Ecto neural progenitor cell (in vitro differentiated cells): ENCODE measurements around the gene ALS2CL.
"Not testable (repeated sequence)": the region's sequence is repeated elsewhere in the genome, so short reads cannot be mapped to it uniquely, and the experiment has no call there.

ENCODE experiments used
- DNase-seq: peaks from one replicate; pipeline ENCODE4 v3.0.0-alpha.2; 2018; ENCODE audit warnings: low spot score

Gene ALS2CL

DNA sequence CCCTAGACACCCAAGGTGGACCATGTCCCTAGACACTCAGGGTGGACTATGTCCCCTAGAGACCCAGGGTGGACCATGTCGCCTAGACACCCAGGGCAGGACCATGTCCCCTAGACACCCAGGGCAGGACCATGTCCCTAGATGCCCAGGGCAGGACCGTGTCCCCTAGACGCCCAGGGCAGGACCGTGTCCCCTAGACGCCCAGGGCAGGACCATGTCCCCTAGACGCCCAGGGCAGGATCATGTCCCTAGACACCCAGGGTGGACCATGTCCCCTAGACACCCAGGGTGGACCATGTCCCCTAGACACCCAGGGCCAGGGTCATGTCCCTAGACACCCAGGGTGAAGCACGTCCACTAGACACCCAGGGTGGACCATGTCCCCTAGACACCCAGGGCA lies 10.9 kb upstream of the ALS2CL start:
- not testable (repeated sequence) for DNase-seq

DNA sequence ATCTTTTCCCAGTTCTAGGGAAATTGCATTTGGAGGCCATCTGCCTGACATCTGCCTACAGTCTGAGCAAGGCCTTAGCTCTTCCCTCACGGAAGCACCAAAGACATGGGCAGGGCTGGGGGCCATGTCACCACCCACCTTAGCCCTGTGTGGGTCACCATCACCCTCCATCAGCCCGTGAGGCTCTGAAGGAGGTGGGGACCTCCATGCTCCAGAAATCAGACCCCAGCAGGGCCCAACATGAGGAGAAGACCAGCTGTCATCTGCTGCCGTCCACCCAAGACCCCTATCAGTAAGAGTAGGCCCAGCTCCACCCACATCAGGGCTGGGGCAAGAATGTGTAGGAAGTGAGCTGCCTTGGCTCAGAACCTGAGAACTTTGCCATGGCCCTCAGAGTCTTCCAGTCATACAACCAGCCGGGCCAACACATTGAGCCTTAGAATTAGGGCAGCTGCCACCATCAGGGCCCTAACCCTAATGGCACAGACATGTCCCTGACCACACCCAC lies 9.6 kb upstream of the ALS2CL start:
- no peak for DNase-seq

DNA sequence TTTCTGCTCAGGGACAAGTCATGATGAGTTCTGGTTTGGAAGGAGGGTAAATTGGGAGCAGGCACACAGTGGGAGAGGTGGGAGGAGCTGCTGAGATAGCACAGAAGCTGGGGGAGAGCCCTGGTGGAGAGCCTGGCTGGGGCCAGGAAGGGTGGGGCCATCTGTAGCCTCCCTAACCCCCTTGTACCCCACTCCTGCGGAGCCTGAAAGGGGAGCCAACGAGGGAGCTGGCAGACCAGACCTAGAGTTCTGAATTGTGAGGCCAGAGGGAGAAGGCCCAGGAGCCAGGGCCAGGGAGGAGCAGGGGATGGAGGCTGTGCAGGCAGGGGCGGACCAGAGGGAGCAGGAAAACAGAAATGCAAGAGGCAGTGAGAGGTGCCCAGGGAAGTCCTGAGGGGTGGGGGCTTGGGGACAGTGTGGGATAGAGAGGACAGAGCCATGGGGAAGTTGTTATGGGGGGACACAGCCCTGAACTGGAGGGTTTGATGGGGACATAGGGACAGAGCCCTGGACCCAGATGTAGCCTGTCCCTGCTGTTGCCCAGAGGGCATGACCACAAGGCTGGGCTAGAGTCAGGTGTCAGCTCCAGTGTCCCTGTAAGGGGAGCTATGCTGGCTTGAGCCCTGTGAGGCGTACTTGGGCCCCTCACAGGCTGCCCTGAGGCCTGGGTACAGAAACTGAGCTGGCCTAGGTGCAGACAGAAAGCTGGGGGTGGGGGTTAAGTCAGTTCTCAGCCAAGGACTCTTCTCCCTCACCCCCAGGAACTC lies 8.9 kb upstream of the ALS2CL start:
- no peak for DNase-seq

DNA sequence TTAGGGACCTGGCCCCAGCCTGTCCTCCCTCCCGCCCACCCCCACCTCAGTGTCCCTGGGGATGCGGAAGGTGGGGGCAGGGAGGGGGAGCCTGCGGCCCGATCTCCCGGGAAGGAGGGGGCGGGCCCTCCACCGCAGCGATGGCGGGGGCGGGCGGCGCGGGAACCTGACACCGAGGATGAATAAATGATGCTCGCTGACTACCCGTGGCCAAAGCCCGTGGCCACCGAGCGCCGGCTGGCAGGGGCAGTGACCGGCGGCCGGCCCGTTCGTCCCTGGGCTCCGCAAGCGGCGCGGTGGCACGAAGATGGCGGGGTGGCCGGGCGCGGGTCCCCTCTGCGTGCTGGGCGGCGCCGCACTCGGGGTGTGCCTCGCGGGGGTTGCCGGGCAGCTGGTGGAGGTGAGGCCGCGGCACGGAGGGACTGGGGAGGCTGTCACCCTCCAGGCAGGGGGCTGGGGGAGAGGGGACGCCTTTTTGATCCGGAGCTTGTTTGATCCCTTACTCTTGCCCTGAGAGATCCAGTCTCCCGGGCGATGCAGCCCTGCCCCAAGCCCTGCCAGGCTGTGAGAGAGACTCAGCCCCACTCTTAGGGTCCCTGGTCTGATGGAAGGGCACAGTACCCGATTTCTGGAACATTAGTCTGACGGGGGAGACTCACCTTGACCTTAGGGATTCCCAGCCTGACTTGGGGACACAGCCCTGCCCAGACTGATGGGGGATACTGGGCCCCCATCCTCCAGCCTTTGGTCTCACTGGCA lies 7.9 kb upstream of the ALS2CL start, which contains the start of gene TMIE:
Gene TMIE, plus strand, starts transcription at position 212 of the 759 bp plus-strand sequence. Its CDS starts 96 bp downstream, at position 308.
- peak; percentile 62 for DNase-seq

DNA sequence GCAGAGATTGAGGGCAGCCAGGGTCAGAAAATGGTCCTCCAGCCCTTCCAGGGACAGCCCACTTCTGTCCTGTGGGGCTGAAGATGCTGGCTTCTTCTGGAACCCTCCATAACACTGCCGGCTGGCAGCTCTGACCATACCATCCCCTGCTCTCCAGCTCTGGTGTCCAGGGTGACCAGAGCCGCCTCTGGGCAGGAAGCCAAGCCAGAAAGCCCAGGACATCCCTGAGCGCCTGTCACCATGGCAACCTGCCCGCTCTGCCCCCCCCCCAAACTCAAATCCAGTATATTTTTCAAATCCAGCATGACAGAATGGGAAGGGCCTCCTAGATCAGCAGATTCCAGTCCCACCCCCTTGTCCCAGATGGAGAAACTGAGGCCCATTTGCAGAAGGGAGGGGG lies 7.3 kb upstream of the ALS2CL start:
- DNase-seq, result no peak

DNA sequence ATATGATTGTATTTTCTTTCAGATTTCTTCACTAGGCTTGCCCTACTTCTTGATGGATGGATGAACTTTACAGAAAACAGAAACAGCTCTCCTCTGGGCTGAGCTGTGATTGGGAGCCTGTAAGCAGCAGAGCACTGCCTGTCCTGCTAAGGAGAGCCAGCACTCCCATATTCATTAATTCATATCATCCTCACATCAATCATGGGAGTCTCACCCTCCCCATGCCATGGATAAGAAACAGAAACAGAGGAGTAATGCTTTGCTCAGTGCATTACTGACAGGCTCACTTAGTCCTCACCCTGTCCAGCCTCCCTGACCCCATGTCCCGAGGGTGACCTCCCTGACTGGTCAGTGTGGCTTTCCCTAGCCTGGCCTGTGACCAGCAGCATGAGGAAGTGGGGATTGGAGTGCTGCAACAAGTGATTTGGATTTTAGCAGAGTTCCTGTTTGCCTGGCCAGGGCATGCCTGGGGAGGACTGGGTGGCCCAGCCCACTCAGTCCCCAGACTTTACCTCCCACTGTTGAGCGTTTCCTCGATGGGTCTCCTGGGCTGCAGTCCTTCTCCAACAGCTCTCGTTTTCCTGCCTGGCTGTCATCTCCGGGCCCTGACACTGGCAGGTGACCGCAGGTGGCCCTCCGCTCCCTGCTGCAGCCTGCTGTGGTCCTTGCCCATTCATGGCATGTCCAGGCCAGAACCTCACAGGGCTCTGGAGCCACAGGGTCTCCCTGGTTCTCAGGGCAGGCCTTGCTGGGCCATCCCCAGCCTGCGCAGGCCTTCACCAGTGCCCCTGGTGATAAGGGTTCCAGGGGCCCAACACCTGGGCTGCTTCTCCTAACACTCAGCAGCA lies 6.4 kb upstream of the ALS2CL start:
- no peak for DNase-seq

DNA sequence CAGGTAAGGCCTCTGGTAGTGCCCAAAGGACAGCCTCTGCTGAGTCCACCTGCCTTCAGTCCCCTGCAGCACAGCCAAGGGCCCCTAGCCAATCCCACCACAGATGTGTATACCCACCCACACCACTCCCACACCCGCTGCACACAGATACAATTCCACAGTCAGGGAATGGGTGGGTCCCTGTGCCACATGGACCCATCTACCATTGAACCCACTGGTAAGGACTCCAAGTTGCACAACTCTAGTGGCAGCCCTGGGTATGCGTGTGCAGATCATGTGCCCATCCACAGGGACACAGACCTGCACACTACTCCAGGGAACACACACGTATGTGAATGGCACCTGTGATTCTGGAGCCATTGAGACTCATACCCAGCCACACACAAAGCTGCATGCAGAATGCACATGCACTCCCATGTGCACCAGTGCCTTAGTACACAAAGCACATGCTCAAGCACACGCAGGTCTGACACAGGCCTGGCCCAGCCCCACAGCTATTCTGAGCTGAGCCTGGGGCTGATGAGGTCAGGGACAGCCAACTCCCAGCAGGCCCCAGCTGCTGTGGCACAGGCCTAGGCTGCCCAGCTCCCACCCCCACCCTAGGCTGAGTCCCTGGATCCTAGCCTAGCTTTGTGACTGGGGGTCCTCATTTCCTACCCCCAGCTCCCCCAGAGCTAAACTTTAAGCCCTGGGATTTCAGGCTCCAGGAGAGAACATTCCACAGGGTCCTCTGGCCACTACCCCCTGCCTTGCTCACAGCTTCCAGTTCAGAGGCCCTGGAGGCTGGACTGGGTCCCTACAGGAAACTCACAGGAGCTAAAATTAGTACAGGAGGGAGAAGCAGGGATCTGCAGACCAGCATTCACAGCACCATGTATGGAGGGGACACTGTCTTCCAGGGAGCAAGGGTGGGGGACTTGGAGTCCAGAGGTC lies 2.7 kb upstream of the ALS2CL start:
- no peak for DNase-seq

DNA sequence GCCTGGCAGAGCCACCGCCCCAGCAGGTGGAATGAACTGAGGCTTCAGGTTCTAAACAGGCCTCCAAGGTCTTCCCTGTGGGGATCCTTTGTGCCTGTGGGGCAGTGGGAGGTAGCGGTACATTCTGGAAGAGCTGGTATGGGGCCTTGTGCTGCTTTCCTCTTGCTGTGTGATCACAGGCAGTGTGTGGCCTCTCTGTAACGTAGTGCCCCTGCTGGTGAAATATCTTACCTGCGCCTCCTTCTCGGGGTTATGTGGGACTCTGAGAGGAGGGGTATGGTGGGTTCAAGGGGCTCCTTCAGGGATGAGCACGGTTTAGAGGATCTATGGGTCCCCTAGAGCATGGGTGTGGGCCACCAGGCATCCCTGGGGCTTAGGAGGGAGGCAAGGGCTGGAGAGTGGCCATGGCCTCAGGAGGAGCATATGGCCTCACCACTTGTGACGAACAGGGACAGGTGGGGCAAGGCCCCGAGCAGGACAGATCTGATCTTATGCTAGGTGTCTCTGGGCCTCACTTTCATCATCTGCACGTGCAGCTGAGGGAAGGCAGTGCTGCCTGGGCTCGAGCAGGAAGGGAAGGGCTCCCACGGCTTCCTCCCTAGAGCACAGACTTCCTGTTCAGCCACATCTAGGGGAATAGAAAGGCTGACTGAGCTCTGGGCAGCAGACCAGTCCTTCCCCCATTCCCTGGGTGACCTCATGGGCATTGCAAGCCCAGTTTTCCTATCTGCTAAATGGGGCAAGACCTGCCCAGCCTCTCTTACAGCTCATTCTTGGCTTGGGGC lies 1.9 kb upstream of the ALS2CL start:
- DNase-seq, result peak; percentile 69

DNA sequence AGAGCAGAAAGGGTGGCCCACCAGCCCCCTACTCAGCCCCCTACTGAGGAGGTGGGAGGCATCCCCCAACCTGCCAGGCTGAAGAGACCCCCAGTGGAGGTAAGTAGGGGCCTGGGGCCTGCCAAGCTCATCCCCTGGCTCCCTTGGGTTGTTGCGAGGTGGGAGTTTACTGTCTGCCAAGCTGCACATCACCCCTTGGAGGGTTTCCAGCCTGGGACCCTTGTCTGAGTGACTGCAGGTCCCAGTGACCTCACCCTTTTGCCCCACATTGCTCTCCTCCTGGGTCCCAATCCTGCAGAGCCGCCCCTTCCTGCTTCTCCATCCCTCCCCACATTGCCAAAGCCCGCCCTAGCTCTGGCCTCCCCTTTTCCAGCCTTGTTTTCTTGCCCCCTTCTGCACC lies 1.0 kb upstream of the ALS2CL start:
- no peak for DNase-seq

DNA sequence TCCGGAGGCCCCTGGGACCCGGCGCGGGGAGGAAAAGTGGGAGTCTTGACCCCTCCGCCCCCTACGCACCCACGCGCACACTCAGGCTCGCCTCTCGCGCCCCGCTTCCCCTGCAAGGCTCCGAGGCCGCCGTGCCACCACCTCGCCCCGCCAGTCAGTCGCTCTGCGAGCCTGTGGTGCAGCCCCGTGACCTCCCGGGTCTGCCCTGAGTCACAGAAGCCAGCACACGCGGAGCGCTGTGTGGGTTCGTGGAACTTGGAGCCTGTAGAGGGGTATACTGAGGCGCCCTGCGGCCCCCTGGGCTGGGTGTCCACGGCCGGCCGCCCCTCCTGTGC lies 380 bp upstream of the ALS2CL start:
- DNase-seq, result no peak

DNA sequence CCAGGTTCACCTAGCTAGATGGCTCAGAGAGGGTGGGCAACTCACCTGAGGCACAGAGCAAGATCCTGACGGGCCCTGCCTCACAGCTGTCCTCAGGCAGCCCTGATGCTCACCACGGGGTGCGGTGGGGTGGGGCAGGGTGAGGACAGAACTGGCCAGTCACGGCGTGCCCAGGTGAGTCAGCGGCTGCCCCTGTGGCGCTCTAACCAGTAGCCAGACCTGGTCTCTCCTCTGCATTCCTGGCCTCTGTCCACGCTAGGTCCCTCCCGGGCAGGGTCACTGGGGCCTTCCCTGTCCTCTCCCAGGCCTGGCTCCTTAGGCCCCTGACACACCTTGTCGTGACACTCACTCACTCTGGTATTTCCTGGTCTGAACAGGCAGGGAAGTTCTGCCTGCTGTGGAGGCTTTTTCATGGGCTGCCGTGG lies 901 bp downstream of the ALS2CL start:
- DNase-seq, result no peak

DNA sequence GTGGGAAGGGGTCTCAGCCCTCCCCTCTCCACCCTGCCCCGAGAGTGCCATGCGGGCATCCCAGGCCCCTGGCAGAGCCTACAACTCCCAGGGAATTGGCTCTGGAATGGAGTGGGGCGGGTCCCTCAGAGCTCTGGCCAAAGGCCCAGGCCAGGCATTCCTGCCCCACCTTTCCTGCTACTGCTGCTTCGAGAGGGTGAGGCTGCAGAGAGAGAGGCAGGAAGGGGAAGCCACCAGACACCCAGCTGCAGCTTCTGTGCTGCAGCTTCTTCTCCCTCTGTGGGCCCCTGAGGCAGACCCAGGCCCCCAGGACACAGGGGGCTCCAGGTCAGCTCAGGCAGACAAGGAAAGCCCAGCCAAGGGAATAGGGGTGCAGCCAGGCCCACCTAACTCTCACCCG lies 2.7 kb downstream of the ALS2CL start:
- DNase-seq, result no peak

DNA sequence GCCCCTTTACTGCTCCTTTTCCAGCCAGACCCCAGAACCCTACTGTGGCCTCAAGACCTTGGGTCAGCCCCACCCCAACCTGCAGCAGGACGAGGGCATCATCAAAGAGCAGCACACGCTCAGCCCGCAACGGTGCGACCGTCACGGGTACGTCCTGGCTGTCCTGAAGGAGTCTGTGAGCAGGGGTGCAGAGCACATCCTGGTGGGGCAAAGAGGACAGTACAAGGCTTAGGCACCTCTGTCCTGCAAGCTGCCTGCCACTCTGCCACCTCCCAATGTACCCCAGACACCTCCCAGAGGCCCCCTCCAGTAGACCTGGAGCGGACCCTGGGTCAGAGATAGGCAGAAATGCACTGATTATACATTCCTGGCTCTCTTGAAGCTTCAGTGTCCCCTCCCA lies 8.0 kb downstream of the ALS2CL start:
- DNase-seq, result no peak

DNA sequence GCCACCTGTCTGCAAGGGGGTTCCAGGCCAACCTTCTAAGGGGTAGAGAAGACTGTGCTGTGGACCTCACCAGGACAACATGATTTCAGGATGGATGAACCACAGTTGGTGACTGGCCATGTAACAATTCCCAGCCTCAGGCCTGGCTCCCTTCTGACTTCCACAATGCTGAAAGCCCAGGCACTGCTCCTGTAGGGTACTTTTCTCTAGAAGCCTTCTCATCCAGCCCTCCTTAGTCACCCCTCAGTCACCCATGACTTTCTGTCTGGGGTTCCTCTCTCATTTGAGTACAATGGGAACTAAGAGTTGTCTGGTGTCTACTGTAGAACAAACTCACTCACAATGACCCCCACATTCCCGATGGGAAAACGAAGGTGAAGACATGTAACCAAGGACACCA lies 8.6 kb downstream of the ALS2CL start:
- no peak for DNase-seq

DNA sequence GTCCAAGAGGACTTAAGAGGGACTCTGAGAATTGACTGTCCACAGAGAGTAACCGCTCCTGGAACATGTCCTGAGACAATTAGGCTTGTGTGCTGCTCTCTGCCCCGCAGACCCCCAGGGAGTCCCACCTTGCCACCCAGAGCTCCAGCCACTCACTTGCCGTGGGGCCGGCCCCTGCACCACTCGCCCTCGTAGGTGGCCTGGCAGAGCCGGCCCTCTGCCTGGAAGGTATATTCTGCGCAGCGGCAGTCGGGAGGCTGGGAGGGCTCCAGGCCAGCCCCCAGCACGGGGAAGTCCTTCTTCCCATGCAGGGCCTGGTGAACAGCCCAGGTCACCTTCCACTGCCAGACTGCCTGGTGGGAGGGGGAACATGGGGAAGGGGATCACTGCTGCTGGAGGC lies 10.5 kb downstream of the ALS2CL start:
- DNase-seq, result no peak

DNA sequence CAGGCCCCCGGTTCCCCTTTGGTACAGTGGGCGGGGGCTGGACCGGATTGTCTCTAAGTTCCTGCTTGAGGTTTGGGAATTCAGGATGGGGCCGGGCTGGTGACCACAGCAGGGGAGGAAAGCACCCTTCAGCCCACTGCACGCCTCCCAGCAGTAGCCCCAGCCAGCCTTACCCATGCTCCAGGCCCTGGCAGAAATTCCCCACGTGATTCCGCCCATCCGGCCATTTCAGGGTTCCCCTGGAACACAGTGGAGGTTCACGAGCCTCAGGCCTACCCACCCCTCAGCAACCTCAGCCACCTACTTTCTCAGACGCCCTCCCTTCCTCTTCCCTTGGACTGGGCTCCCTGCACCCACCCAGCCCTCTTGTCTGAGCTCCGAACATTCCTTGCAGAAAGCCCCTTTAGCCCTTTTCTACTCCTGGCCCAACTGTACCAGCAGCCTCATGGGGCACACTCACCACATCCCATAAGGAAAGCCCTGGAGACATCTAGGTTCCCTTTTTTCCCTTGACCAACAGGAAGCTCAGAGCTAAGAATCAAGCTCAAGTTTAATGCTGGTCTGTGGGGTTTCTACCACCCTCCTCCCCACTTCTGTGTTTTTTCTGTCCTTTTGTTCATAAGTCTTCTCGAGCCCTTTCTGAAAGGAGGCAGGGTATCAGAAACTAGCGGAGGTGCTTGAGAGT lies 11.5 kb downstream of the ALS2CL start:
- DNase-seq, result no peak

DNA sequence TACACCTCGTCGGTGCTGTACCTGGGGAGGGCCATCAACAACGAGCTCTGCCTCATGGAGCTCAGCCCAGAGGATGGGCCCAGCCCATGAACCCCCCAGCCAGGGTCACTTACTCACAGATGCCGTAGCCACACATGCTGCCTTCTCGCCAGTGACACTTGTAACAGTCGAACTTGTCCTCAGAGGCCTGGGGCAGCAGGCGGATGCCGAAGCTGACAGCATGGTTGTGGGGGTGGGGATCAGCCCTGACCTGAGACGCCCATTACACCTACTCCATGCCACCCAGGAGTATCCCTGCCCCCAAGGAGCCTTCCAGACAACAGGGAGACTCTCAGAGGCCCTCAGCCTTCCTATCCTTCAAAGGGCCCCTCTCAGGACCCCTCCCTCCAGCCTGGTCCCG lies 12.1 kb downstream of the ALS2CL start:
- no peak for DNase-seq

DNA sequence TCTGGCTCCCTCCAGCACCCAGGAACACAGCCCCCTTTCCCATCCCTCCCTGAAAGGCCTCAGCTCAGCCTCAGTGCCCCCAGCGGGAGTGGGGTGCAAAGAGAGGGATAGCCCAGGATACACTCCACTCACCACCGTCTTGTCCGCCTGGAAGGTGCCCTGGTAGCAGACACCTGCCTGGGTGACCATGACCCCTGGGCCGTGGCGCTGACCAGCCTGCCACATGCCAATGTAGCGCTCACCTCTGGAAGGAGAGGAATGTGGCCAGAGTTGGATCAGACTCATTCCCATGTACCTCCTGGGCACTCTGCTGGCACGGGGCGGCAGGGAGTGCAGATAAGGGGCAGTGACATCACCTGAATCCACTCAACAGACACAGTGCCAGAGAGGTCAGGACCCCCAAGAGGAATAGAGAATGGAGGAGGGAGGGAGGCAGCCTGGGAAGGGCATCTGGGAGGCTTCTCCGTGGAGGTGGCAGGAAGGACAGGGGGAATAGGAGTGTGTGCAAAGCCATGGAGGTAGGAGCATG lies 13.1 kb downstream of the ALS2CL start:
- DNase-seq, result no peak

DNA sequence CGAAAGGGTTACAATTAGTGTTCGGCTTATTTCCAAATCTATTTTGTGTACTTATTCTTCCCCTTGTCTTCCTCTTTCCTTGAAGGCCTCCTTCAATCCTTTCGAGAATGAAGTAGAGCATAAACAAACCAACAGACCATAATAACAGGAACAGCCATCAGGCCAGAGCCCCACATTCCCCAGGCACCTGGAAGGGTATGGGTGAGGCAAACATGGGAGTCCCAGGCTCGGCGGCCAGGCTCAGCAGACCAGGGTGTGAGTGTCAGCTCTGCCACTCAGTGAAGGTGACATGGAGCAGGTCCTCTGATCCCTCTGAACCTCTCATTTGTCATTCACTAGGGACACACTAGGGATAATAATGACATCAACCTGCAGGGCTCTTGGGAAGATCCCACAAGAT lies 13.8 kb downstream of the ALS2CL start:
- DNase-seq, result no peak

DNA sequence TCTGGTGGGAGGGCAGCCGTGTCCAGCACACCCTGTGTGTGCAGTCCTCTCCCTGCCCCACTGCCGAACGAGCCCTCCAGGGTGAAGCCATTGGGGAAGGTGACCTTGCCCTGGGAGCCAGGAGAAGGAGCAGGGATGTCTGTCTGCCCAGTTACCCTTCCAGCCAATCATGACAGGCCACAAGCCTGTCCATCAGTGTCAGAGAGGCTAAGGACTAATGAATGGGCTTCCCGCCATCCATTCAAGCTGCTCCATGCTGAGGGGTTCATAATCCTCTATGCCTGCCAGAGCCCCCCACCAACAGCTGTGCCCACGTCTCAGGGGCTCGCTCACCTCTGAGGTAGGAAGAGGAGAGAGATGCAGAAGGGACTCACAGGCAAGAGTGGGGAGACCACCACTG lies 15.2 kb downstream of the ALS2CL start:
- DNase-seq, result no peak
